K562 (cell line): ENCODE measurements around the gene PCMTD2. TPM values are rescaled to one million over a fixed set of nuclear protein-coding genes. Genes with fewer than 3 reads are reported as not detected.

Experiments used
- ARID1B ChIP-seq: fragments of 450-650 bp; IDR thresholded peaks from 2 replicates; pipeline ENCODE4 v1.6.1; 2016; ENCODE audit warnings: antibody characterized with exemption, mild to moderate bottlenecking, inconsistent platforms
- BHLHE40 ChIP-seq: IDR thresholded peaks from 2 replicates; pipeline ENCODE4 v1.6.1; 2011; ENCODE audit warnings: low read length, improper control_type of control experiment
- CCAR2 ChIP-seq: fragments of 200-400 bp; formaldehyde crosslinking; IDR thresholded peaks from 2 replicates; pipeline ENCODE4 v1.6.1; 2017; ENCODE audit warnings: mild to moderate bottlenecking, low read depth, low read length
- CCNT2 ChIP-seq: IDR thresholded peaks from 2 replicates; pipeline ENCODE4 v1.6.1; 2011; ENCODE audit warnings: borderline replicate concordance, low read depth, mild to moderate bottlenecking, moderate library complexity, mixed read lengths, low read length; ENCODE audit not compliant: insufficient read length; ENCODE audit errors: extremely low read depth
- DDX20 ChIP-seq: fragments of 450-650 bp; IDR thresholded peaks from 2 replicates; pipeline ENCODE4 v1.6.1; 2016; ENCODE audit warnings: missing genetic modification characterization, low read depth, mild to moderate bottlenecking, missing compliant biosample characterization, moderate library complexity
- FOXA1 ChIP-seq: fragments of 450-650 bp; IDR thresholded peaks from 2 replicates; pipeline ENCODE4 v1.6.1; 2016; ENCODE audit warnings: mild to moderate bottlenecking, borderline replicate concordance
- FOXP1 ChIP-seq: sonication (generic); formaldehyde crosslinking; IDR thresholded peaks from 2 replicates; pipeline ENCODE4 v1.8.0; 2022; ENCODE audit warnings: mild to moderate bottlenecking, missing genetic modification reagents
- MEIS2 ChIP-seq: fragments of 450-650 bp; IDR thresholded peaks from 2 replicates; pipeline ENCODE4 v1.6.1; 2014; ENCODE audit warnings: mild to moderate bottlenecking; ENCODE audit not compliant: partially characterized antibody
- RAD51 ChIP-seq: fragments of 450-650 bp; IDR thresholded peaks from 2 replicates; pipeline ENCODE4 v1.7.1; 2016; ENCODE audit warnings: low read depth, mild to moderate bottlenecking, borderline replicate concordance
- SMC3 ChIP-seq: conservative IDR thresholded peaks from 2 replicates; pipeline ENCODE4 v1.6.1; 2011; ENCODE audit warnings: low read depth, low read length, improper control_type of control experiment; ENCODE audit not compliant: insufficient read depth
- SRSF9 ChIP-seq: fragments of 200-400 bp; formaldehyde crosslinking; IDR thresholded peaks from 2 replicates; pipeline ENCODE4 v1.6.1; 2017; ENCODE audit warnings: low read depth, low read length, borderline replicate concordance
- ZBTB7A ChIP-seq: IDR thresholded peaks from 2 replicates; pipeline ENCODE4 v1.6.1; 2011; ENCODE audit warnings: low read depth, mild to moderate bottlenecking, low read length, moderate library complexity, borderline replicate concordance; ENCODE audit not compliant: control insufficient read depth
- ZNF12 ChIP-seq: sonication (generic); formaldehyde crosslinking; IDR thresholded peaks from 2 replicates; pipeline ENCODE4 v1.4.0; 2020; ENCODE audit warnings: mild to moderate bottlenecking, missing genetic modification reagents
- ZNF668 ChIP-seq: fragments of 250-450 bp; sonication (Bioruptor Pico); IDR thresholded peaks from 2 replicates; pipeline ENCODE4 v1.8.0; 2022; ENCODE audit warnings: mild to moderate bottlenecking, inconsistent platforms
- polyA plus RNA-seq, 8 experiments: library from polyadenylated mRNA; depleted of rRNA in 4 of 8; stranded (reverse) in 5 of 8; unstranded in 3 of 8; fragments of >200 nt; fragmentation: Nextera tagmentation in 2 of 8; fragmentation: Illumina TruSeq in 1 of 8; extraction: Ambion mirVana in 2 of 8; extraction: Trizol in 1 of 8; gene quantifications; 2 replicates each; pipeline versions ENCODE4 v1.2.1 to v1.2.3, GENCODE V29; 2011 to 2014; ENCODE audit warnings: inconsistent platforms in 1 of 8, missing spikeins in 1 of 8
- total RNA-seq, 7 experiments: library from RNA; depleted of rRNA in 6 of 7; stranded (reverse); fragments of >200 nt in 6 of 7; fragmentation: Illumina TruSeq in 2 of 7; extraction: Trizol in 2 of 7; gene quantifications; 2 replicates each; pipeline versions ENCODE4 v1.2.1 to v1.2.3, GENCODE V29; 2011 to 2021; ENCODE audit warnings: low replicate concordance in 1 of 7
- TF ChIP-seq, protein P1 (sequence below): sonication (generic); formaldehyde crosslinking; IDR thresholded peaks from 2 replicates; pipeline ENCODE4 v1.8.0; 2022; ENCODE audit warnings: mild to moderate bottlenecking, missing genetic modification reagents, borderline replicate concordance
- TF ChIP-seq, protein P2 (sequence below): fragments of 450-650 bp; IDR thresholded peaks from 2 replicates; pipeline ENCODE4 v1.6.1; 2016
- TF ChIP-seq, protein P3 (sequence below): fragments of 450-650 bp; IDR thresholded peaks from 2 replicates; pipeline ENCODE4 v1.6.1; 2017; ENCODE audit warnings: antibody characterized with exemption
- TF ChIP-seq, protein P4 (sequence below): fragments of 250-450 bp; sonication (Bioruptor Pico); IDR thresholded peaks from 2 replicates; pipeline ENCODE4 v1.4.0; 2020; ENCODE audit warnings: mild to moderate bottlenecking, moderate library complexity, borderline replicate concordance
- TF ChIP-seq, protein P5 (sequence below): sonication (generic); formaldehyde crosslinking; IDR thresholded peaks from 2 replicates; pipeline ENCODE4 v1.9.0; 2022; ENCODE audit warnings: mild to moderate bottlenecking, missing genetic modification reagents

The PCMTD2 gene
- total and polyA plus RNA-seq, 9 of the 15 experiments (the other 6 are each of a cell fraction or from before 2014, with no cell fraction given), result 11.3 to 49.3 (median 28.4) TPM

DNA sequence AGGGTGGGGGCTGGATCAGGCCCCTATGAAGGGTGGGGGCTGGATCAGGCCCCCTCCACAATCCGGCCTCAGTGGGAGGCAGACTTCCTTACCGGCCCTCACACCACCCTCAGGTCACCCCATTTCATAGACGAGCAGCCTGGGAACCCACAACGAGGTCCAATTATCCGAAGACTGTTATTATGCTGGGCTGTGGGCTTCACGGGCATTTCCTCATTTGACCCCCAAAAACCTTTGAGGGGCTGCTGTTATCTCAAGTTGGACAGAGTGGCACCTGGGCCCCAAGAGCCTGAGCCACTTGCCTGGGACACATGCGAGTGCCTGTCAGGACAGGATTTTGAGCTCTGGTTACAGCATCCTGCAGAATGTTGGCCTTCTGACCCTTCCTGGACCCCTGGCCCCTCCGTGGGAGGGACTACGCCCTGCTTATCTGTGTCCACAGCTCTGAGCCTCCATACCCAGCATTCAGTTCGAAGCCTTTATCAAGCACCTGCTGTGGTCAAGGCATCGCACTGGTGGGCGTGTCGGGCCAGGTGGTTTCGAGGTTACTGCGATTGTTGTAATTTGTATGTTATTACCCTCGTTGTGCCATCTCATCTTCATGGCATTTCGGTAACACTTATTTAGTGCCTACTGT is 34.5 kb upstream of the PCMTD2 start (continued):
- TF ChIP-seq, protein P1, sequence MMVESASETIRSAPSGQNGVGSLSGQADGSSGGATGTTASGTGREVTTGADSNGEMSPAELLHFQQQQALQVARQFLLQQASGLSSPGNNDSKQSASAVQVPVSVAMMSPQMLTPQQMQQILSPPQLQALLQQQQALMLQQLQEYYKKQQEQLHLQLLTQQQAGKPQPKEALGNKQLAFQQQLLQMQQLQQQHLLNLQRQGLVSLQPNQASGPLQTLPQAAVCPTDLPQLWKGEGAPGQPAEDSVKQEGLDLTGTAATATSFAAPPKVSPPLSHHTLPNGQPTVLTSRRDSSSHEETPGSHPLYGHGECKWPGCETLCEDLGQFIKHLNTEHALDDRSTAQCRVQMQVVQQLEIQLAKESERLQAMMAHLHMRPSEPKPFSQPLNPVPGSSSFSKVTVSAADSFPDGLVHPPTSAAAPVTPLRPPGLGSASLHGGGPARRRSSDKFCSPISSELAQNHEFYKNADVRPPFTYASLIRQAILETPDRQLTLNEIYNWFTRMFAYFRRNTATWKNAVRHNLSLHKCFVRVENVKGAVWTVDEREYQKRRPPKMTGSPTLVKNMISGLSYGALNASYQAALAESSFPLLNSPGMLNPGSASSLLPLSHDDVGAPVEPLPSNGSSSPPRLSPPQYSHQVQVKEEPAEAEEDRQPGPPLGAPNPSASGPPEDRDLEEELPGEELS (CRISPR knock-in tag), result 0 out of 2 replicates have a peak, but pooled peaks have one; percentile 30
- TF ChIP-seq FOXP1 (CRISPR knock-in tag) (peak; percentile 84), SRSF9 (no peak), CCAR2 (0 out of 2 replicates have a peak, but pooled peaks have one; percentile 65), ZBTB7A (peak; percentile 100), MEIS2 (peak; percentile 17), FOXA1 (no peak), BHLHE40 (peak; percentile 64), SMC3 (no peak), ARID1B (peak; percentile 97), ZNF668 (CRISPR knock-in tag) (no peak; the same call in 1 of the 2 replicates), DDX20 (tag) (no peak), RAD51 (peak; percentile 41; the same call in 1 of the 2 replicates), ZNF12 (CRISPR knock-in tag) (no peak), CCNT2 (peak; percentile 80)
- TF ChIP-seq, protein P2, sequence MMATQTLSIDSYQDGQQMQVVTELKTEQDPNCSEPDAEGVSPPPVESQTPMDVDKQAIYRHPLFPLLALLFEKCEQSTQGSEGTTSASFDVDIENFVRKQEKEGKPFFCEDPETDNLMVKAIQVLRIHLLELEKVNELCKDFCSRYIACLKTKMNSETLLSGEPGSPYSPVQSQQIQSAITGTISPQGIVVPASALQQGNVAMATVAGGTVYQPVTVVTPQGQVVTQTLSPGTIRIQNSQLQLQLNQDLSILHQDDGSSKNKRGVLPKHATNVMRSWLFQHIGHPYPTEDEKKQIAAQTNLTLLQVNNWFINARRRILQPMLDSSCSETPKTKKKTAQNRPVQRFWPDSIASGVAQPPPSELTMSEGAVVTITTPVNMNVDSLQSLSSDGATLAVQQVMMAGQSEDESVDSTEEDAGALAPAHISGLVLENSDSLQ, result peak; percentile 70
- TF ChIP-seq, protein P3, sequence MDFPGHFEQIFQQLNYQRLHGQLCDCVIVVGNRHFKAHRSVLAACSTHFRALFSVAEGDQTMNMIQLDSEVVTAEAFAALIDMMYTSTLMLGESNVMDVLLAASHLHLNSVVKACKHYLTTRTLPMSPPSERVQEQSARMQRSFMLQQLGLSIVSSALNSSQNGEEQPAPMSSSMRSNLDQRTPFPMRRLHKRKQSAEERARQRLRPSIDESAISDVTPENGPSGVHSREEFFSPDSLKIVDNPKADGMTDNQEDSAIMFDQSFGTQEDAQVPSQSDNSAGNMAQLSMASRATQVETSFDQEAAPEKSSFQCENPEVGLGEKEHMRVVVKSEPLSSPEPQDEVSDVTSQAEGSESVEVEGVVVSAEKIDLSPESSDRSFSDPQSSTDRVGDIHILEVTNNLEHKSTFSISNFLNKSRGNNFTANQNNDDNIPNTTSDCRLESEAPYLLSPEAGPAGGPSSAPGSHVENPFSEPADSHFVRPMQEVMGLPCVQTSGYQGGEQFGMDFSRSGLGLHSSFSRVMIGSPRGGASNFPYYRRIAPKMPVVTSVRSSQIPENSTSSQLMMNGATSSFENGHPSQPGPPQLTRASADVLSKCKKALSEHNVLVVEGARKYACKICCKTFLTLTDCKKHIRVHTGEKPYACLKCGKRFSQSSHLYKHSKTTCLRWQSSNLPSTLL, result no peak
- TF ChIP-seq, protein P4, sequence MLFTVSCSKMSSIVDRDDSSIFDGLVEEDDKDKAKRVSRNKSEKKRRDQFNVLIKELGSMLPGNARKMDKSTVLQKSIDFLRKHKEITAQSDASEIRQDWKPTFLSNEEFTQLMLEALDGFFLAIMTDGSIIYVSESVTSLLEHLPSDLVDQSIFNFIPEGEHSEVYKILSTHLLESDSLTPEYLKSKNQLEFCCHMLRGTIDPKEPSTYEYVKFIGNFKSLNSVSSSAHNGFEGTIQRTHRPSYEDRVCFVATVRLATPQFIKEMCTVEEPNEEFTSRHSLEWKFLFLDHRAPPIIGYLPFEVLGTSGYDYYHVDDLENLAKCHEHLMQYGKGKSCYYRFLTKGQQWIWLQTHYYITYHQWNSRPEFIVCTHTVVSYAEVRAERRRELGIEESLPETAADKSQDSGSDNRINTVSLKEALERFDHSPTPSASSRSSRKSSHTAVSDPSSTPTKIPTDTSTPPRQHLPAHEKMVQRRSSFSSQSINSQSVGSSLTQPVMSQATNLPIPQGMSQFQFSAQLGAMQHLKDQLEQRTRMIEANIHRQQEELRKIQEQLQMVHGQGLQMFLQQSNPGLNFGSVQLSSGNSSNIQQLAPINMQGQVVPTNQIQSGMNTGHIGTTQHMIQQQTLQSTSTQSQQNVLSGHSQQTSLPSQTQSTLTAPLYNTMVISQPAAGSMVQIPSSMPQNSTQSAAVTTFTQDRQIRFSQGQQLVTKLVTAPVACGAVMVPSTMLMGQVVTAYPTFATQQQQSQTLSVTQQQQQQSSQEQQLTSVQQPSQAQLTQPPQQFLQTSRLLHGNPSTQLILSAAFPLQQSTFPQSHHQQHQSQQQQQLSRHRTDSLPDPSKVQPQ (CRISPR knock-in tag), result peak; percentile 73; the same call in 1 of the 2 replicates
- TF ChIP-seq, protein P5, sequence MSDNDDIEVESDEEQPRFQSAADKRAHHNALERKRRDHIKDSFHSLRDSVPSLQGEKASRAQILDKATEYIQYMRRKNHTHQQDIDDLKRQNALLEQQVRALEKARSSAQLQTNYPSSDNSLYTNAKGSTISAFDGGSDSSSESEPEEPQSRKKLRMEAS (CRISPR knock-in tag), result peak; percentile 96
